Activated gamma-delta T cell treated with anti-CD3 and anti-CD28 coated beads, Interleukin-2, amount 50 U/mL, for 16 hours (primary cell): ENCODE results near the gene CARS1.

Experiments
- DNase-seq: peaks from one replicate; pipeline ENCODE4 v3.0.0-alpha.2; 2020; ENCODE audit warnings: low read depth

Gene CARS1

DNA sequence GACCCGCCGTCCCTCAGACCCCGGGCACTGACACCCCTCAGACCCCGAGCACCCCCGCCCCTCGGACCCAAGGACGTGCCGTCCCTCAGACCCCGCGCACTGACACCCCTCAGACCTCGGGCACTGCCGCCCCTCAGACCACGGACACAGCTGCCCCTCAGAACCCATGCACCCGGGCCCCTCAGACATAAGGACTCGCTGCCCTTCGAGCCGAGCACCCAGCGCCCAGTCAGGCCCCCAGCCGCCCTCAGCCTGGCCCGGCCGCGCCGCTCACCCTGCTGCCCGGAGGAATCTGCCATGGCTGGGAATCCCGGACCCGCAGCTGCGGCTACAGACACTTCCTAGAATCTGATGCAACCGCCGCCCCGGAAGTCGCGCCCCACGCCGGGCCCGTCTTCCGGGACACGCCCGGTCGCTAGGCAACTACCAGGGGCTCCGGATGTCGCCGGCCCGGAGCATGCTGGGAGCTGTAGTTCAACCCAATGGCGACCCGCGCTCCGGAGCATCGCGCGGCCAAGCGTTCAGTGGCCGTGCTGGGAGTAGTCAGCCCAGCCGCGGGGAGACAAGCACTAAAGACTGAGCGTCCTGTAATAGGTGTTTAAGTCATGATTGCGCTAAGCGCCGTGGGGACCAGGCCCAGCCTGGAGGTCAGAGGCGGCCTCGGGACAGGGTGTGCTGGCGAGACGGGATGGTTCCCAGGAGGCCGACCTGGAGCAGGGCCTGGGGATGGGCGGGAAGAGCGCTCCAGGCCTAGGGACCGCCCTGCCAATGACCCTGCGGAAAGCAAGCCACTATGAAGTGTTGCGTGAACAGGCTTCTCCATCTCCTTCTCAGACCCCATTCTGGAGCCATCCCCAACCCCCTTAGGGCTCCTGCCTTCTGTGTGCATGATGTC, at the start of gene CARS1:
TSS of gene CARS1 (minus strand) at position 355 of the 895 bp plus-strand sequence. CDS start at position 299, 56 bp downstream.
- peak; percentile 92 for DNase-seq

DNA sequence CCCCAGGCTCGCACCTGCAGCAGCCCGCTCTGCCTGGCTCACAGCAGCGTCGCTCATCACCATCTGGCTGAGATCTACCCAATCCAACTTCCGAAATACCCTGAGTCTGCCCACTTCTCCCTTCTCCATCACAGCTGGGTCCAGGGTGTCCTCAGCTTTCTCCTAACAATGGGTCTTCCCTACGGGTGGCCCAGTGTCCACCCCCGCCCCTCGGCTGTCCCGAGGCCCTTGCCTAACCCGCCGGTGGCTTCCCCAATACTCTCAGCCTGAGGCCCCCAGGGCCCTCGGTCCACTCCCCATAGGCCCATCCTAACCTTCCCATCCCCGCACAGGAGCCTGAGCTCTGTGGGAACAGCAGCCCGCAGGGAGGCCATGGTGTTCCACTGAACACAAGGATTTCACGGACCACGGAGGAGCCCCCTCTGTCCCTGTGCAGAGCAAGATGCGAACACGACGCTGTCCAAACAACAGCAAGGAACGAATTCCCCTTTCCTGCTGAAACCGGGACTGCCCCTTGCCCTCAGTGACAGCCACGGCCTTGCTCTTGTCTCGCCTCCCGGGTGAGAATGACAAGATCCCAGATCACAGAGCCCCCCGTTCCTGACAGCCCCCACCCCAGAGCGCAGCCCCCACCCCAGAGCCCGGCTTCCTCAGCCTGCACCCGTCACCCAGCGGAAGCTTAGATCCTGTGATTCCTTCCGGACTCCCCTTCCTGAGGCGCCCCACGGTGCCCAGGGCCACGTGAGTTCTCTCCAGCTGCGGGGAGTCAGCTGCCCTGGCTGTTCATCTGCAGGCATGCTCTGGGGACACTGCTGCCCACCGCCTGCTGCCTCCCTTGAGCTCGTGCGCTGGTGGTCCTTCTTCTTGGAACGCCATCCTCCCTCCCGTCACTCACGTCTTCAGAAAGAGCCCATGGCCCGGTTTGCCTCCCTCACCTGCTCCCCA, 48.8 kb upstream of the CARS1 start:
- DNase-seq, result no peak

DNA sequence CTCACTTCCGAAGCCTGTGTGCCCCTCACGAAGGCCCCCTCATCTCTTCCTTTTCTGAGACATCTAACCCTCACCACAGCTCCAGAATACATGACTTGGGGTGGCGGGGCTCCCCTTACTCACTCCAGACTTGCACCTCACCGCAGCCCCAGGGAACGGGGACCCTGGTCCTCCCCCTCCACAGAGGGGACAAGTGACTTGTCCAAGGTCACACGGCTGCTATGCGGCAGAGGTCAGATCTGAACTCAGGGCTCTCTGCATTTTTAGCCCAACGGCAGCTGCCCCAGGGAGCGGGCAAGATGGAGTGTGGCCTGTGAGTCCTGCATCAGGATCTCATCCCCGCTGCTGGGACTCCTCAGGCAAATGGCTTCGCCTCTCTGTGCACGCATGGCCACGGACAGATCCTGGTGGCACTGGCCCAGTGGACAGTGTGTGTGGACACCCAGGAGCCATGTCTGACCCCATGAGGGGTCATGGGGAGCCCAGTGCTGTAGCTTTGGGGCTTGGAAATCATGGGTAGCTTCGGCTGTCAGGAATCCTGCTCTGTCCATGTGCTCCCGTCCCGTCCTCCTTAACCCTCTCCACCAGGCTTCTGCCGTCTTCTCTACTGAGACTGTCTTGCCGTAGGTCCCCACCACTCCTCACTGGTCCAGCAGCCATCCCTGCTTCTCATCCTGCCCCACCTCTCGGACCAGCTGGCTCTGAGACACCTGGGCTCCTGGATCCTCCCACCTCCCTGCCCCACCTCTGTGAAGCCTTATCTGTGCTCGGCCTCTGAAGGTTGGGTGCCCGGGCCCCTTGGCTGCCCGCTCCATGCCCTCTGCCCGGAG, 48.0 kb upstream of the CARS1 start:
- no peak for DNase-seq

DNA sequence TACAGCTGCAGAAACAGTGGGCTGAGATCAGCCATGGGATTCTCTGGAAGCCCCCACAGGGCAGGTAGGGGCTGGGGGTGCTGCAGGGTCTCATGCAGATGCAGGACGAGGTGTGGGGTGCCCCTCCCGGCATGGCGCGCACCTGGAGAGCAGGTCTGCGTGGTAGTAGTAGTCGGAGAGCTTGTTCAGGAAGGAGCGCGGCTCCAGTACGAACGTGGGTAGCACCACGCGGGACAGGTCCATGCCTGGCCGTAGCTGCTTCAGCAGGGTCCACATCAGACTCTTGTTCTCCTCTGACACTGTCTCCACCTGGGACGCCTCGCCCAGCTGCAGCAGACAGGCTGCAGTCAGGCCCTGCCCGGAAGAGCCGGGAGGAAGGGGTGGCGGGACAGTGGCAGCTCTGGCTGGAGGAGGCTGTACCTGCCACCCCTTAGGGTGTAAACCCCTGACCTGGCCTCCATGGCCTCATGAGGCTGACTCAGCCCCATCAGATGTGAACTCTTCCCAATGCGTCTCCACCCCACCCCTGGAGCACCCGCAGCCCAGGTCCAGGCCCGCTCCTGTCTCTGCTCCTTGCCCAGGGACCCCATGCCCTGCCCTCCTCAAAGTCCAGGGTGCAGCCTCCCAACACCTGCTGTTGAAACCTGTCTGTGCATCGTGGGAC, 47.0 kb upstream of the CARS1 start:
- DNase-seq, result no peak

DNA sequence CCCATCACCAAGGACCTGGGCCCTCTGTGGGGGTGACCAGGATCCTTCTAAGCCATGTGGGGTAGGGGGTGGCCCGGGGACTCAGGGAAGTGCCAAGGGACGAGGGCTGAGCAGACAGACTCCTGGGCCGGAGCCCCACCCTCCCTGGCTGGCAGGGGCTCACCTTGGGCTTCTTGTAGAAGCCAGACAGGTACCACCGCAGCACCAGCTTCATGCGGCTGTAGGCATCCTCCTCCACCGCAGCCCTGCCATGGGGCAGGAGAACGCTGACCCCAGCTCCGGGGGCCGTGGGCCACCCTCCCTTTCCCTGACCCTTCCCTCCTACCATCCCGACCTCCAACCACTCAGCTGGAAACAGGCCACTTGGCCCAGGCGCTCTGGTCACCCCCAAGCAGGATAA, 45.9 kb upstream of the CARS1 start:
- DNase-seq, result no peak

DNA sequence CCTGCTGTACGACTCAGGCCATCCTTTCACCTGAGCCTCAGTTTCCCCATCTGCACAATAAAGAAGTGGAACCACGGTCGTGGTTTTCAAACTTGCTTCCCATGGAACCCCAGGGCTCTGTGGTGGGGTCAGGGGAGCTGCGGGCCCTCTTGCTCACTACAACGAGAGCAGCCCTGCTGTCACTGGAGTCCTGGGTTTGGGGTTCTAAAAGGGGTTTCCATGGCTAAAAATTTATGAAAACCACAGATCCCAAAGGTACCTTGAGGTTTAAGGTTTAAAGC, 45.4 kb upstream of the CARS1 start:
- DNase-seq, result no peak

DNA sequence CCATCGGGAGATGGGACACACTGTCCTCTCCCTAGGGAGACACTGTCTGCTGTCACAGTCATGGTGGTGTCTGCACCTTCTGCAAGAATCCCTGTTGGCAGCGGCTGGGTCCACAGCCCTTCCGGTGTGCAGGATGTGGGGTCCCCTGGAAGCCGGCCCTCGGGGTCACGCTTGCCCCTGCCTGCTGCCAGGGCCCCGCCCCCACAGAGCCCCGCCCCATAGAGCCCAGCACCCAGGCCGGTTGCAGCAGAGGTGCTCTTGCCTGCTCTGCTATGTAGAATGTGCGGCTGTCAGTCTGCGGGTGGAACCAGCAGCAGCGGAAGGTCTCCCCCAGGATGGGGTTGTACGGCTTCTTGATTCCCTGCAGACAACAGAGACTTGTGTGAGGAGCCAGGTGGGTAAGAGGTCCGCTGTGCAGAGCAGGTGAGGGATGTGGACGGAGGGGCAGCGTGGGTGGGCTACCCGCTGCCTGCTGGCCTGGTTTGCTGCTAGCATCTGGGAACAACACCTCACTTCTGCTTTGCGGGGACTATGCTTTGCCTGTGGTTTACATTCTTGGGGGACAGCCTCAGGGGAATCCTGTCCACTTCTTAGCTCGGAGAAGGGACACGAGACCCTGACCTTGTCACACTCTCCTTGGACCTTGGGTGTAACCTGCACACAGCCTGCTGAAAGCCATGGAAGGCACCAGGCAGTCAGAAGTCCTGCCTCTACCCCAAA, 44.9 kb upstream of the CARS1 start:
- DNase-seq, result no peak

DNA sequence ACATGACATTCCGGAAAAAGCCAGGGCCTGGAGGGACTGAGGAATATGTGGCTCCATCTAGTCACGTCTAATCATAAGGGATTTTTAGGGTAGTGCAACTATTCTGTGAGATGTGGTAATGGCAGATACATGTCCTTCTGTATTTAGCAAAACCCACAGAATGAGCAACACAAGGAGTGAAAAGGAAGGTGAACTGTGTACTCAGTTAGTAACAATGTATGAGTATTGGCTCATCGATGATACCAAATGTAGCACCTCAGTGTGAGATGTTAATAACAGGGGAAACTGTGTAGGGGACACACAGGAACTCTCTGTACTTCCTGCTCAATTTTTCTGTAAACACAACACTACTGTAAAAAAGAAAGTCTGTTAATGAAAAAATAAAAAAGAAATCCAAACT, 42.0 kb upstream of the CARS1 start:
- no peak for DNase-seq

DNA sequence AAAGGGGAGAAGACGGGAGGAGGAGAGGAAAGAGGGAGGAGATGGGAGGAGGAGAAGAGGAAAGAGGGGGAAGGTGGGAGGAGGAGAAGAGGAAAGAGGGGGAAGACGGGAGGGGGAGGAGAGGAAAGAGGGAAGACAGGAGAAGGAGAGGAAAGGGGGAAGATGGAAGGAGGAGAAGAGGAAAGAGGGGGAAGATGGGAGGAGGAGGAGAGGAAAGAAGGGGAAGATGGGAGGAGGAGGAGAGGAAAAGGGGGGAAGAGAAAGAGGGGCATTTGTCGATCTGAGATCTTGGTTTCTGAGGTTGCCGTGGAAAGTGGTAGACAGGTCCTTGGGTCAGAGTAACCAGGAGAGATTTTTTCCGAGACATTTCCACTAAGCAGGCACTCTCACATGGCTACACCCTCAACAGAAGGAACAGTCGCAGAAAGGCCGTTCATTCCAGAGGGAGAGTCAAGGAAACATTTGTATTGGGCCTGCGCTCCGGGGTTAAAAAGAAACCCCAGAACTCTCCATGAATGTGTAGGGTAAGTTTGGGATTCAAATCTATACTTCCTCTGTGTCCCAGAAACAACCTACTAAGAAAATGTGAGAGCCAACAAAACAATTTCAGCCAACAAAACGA, 39.8 kb upstream of the CARS1 start:
- no peak for DNase-seq

DNA sequence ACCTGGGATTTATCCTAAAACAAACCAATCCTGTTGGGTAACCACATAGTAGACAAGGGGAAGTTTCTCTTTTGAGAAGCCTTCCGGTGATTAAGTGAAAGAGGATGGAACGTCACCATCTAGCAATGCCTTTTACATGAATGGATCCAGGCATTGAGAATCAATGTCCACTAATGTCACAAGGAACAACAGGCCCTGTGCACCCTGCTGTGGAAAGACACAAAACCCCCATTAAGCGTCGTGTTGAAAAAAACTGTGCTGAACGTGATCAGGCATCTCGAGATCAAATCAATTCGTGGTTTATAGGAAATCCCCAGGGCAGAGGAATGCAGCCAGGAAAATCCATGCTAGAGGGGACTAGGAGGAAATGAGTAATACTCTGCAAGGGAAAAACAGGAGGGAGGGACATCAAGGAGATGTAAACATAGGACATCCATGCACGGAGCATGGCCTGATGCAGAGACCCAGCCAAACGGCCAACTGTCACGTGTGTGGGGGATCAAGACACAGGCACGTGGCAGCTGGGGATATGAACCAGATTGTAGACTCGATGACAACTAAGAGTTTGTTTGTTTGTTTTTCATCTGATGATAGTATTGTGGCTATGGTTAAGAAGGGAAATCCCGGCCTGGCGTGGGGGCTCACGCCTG, 38.6 kb upstream of the CARS1 start:
- no peak for DNase-seq

DNA sequence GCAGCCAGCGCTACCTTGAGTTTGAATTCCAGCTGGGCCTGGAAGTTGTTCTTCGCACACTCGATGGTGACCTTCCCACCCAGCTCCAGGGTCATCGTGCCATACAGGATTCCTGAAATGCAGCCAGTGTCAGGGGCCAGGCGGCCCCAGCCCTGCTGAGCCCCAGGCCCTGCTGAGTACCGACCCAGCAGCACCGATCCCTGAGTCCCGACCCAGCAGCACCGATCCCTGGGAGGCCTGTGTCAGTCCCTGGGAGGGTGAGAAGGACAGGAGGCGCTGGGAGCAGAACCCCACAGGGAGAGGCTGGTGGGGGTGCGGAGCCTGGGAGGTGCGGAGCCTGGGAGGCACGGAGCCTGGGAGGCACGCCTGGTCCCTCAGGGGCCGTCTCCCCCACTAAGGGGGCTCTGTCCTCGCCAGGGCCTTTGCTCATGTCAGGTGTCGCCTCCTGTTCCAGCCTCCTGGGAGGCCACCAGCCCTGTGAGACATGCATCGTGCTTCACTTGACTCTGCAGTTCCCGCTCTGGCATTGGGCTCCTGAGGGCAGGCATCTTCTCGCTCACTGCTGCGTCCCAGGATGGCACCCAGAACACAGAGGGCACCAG, 37.1 kb upstream of the CARS1 start:
- DNase-seq, result no peak

DNA sequence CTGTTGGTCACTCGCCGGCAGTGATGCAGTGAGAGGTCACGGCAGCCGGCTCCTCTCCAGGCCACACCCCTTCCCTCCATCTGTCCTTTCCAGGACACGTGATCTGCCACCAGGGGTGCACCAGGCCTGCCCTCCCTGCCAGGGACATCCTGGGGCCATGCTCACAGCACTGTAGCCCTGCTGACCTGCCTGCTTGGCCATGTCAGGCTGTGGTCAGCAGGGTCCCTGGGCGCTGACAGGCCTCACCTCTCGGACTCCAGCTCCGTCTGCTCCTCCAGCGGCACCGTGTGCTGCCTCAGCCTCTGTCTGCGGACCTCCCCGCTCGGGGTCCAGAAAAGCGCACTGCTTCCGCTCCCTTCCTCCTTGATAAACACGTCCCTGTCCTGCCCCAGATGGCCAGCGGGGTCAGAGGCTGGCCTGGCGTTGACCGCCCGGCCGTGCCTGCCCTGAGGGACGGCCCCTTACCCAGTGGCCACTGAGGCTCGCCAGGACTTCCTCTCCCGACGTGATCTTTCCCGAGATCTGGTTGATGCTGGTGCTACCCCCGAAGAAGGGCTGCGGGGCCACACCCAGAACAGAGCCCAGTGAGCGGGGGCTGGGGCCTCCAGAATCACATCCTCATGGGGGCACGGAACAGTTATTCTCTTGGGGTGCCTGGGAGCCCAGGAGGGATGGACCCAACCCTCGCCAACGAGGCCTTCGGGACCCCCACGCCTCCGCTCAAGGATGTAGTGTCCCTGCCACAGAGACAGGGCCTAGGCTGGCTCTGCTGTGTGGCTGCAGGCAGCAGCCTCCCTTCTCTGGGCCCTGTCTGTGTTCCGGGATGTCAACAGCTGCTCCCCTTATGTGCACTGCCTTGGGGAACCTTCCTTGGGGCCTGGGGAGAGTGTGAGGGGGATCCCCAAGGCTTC, 36.3 kb upstream of the CARS1 start:
- DNase-seq, result no peak

DNA sequence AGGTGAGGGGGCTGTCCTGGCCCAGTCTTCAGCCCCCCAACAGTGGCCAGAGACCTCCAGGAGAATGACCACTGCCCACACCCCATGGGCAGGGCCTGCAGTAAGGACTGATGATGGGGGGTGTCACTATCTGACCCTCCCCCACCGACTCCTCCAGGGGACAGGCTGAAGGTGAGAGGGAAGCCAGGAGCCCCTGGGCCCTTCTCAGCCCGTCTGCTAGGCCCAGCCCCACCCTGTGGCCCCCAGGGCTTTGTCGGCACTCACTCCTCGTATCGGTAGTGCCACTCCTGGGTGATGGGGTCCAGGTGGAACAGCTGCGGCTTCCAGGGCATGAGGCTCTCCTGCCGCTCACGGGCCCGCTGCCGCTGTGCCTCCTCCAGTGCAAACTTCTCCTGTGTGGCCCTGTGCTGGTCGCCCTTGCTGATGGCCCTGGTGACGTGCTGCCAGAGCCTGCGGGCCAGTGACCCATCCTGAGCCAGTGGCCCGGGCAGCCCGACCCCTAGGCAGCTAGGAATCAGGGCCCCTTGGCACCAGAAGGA, 35.4 kb upstream of the CARS1 start:
- DNase-seq, result no peak

DNA sequence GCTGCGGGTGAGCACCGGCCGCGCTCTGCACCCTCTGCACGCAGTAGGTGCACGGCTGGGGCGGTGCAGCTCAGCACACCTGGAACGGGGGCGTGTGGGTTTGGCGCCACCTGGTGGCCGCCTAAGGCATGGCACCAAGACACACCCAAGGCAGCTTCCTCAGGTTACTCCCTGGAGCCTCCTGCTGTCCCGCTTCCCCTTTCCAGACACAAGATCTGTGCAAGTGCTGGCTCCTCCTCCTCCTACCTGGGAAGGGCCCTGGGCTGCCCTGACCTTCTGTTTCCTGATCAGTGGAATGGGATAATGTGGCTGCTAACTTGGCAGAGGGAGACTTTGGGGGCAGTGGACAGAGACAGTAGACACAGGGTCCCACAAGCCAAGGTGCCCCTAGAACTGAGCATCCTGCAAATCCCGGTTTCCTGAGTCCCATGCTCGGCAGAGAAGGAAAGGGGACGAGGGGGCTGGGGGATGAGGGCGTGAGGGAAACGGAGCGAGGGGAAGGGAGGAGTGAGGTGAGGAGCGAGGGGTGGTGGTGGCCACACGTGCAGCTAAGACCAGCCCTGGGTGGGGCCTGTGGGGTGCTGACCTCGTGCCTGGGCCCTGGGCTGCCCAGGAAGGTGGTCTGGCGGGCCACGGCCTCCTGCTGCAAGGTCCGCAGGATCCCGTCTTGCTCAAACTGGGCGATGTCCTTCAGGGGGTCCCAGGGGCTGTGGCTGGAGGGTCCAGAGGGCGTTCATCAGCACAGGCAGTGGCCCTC, 34.8 kb upstream of the CARS1 start:
- DNase-seq, result peak; percentile 53

DNA sequence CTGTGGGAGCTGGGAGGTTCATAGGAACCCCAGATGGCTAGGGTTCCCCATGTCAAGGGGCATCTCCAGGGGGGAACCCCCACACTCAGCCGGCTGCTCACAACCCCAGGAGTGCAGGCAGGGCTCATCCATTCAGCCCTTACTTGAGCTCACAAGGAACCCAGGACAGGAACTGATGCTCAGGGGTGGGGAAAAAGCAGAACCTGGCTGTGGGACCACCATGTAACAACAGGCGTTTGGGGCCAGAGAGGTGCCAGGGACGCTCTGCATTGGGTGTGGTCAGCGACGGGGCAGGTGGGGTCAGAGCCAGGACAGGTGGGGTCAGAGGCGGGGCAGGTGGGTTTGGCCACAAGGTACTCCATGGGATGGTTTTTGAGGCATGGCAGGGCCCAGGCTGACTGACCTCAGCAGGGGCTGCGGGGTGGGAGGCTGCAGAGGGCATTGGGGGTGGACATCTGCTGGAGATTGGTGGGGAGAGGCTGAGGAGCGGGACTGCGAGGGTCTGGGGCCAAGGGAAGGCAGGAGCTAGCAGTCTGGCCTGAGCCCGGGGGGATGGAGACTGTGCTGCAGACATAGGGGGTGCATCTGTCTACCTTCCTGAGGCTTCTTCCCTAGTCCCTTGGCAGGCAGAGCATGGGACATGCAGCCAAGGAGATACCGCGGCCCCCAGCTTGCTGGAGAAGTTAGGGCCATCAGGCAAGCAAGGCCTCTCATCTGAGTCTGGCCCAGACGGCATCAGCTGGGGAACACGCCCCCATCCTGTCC, 34.0 kb upstream of the CARS1 start:
- no peak for DNase-seq

DNA sequence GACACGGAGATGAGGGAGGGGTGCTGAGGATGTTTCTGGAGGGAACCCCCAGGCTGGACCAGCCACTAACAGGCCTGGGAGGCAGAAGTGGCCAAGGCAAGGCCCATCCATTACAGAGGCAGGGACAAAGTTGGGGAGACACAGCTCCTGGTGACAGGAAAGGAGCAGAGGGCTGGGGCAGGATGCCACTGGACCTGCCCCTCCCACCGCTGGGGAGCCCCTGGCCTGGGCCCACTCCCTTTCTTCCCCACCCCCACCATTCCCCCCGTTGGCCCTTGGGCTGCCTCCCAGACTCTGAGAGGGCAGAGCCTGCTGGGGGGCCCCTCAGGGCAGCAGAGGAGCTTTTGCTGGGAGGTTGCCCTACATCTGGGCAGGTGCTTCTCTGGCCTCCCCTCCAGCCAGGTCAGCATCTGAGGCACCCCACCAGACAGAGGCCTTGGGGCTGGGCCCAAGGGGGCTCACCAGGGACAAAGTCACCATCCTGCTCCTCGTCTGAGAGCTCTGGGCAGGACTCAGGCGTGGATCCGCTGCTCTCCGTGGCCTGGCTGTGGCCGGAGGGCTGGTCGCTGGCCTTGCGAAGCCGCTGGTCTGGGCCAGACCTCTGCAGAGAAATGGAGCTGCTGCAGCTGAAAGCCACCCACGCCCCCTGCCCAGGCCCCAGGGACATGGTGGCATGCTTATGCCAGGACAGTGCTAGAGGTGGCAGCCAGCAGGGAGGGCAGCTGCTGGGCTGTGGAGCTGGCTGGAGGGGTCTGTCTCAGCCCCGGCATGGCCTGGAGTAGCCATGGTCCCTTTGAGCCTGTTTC, 33.1 kb upstream of the CARS1 start:
- no peak for DNase-seq
